CD14-positive monocyte (primary cell): ENCODE results near the gene KLHL20. TPM values are rescaled to one million over a fixed set of nuclear protein-coding genes. Genes with fewer than 3 reads are reported as not detected.
"Not testable (repeated sequence)": the region's sequence is repeated elsewhere in the genome, so short reads cannot be mapped to it uniquely, and the experiment has no call there.

Experiments
- DNase-seq, 3 donors: peaks; one replicate each; pipeline ENCODE4 v3.0.0-alpha.2; 2011 to 2022
- H2AFZ ChIP-seq: 2 replicates; pipeline ENCODE4 v1.6.0; 2012; ENCODE audit warnings: mild to moderate bottlenecking, low read depth, low read length, inconsistent platforms; ENCODE audit not compliant: insufficient read depth, poor library complexity, severe bottlenecking
- H3K27ac ChIP-seq, 2 donors: 1 replicate in 1 of 2; 2 replicates in 1 of 2; pipeline ENCODE4 v1.5.1; 2012 to 2013; ENCODE audit warnings: low read length in 2 of 2, control low read depth in 1 of 2, inconsistent platforms in 1 of 2, low read depth in 1 of 2, mild to moderate bottlenecking in 1 of 2
- H3K27me3 ChIP-seq, 2 donors: one replicate each; pipeline versions ENCODE4 v1.6.0 to v1.6.1; 2011 to 2013; ENCODE audit warnings: low read length in 2 of 2; ENCODE audit not compliant: control insufficient read depth in 2 of 2, insufficient read depth in 2 of 2
- H3K36me3 ChIP-seq, 2 donors: replicated peaks in 1 of 2; 1 replicate in 1 of 2; 2 replicates in 1 of 2; pipeline versions ENCODE4 v1.5.1 to v1.6.1; 2012 to 2013; ENCODE audit warnings: low read length in 2 of 2, control low read depth in 1 of 2, inconsistent platforms in 1 of 2, mild to moderate bottlenecking in 1 of 2; ENCODE audit not compliant: insufficient read depth in 2 of 2, control insufficient read depth in 1 of 2
- H3K4me1 ChIP-seq, 2 donors: 1 replicate in 1 of 2; 2 replicates in 1 of 2; pipeline versions ENCODE4 v1.5.1 to v1.6.1; 2012 to 2013; ENCODE audit warnings: low read length in 2 of 2, control low read depth in 1 of 2, inconsistent platforms in 1 of 2, mild to moderate bottlenecking in 1 of 2, moderate library complexity in 1 of 2; ENCODE audit not compliant: insufficient read depth in 2 of 2, control insufficient read depth in 1 of 2
- H3K4me2 ChIP-seq: replicated peaks from 2 replicates; pipeline ENCODE3; 2012; ENCODE audit warnings: low read length, moderate library complexity, mild to moderate bottlenecking; ENCODE audit not compliant: poor library complexity, severe bottlenecking; ENCODE audit errors: extremely low read depth
- H3K4me3 ChIP-seq, 3 experiments: fragments of 200-600 bp in 1 of 3; sonication (generic) in 1 of 3; replicated peaks in 1 of 3; 1 replicate in 2 of 3; 2 replicates in 1 of 3; pipeline ENCODE4 v1.5.1; 2011 to 2013; ENCODE audit warnings: low read length in 3 of 3, mild to moderate bottlenecking in 3 of 3, control low read depth in 2 of 3, low read depth in 2 of 3, inconsistent platforms in 1 of 3, moderate library complexity in 1 of 3
- H3K79me2 ChIP-seq: 2 replicates; pipeline ENCODE4 v1.6.0; 2012; ENCODE audit warnings: mild to moderate bottlenecking, control low read depth, inconsistent platforms, low read length, moderate library complexity; ENCODE audit not compliant: insufficient read depth
- H3K9ac ChIP-seq: 2 replicates; pipeline ENCODE4 v1.6.0; 2017; ENCODE audit warnings: low read length, mild to moderate bottlenecking; ENCODE audit not compliant: insufficient read depth, poor library complexity, severe bottlenecking
- H3K9me3 ChIP-seq, 2 donors: replicated peaks in 1 of 2; 1 replicate in 1 of 2; 2 replicates in 1 of 2; pipeline versions ENCODE4 v1.5.1 to v1.6.1; 2012 to 2013; ENCODE audit warnings: low read length in 2 of 2, control low read depth in 1 of 2; ENCODE audit not compliant: control insufficient read depth in 1 of 2, insufficient read depth in 1 of 2
- H4K20me1 ChIP-seq: 2 replicates; pipeline ENCODE4 v1.6.0; 2012; ENCODE audit warnings: mild to moderate bottlenecking, low read length, control low read depth, moderate library complexity; ENCODE audit not compliant: insufficient read depth
- H3K27ac Mint-ChIP-seq, 7 donors: one replicate each; pipeline ENCODE4 v1.8.0; 2020; ENCODE audit warnings: mild to moderate bottlenecking in 7 of 7, mixed read lengths in 7 of 7, moderate library complexity in 6 of 7, inconsistent platforms in 2 of 7
- H3K27me3 Mint-ChIP-seq, 3 donors: one replicate each; pipeline ENCODE4 v1.8.0; 2021 to 2022; ENCODE audit warnings: low read depth in 3 of 3, mild to moderate bottlenecking in 3 of 3, mixed read lengths in 3 of 3, moderate library complexity in 3 of 3, inconsistent platforms in 1 of 3
- H3K36me3 Mint-ChIP-seq, 2 donors: one replicate each; pipeline ENCODE4 v1.8.0; 2020; ENCODE audit warnings: mixed read lengths in 2 of 2, inconsistent platforms in 1 of 2, mild to moderate bottlenecking in 1 of 2
- H3K4me1 Mint-ChIP-seq: one replicate; pipeline ENCODE4 v1.8.0; 2020; ENCODE audit warnings: mild to moderate bottlenecking, mixed read lengths
- H3K4me3 Mint-ChIP-seq, 2 donors: one replicate each; pipeline ENCODE4 v1.8.0; 2020; ENCODE audit warnings: mild to moderate bottlenecking in 2 of 2, mixed read lengths in 2 of 2, moderate library complexity in 1 of 2
- H3K9me3 Mint-ChIP-seq, 7 donors: one replicate each; pipeline ENCODE4 v1.8.0; 2020 to 2022; ENCODE audit warnings: mixed read lengths in 7 of 7, mild to moderate bottlenecking in 6 of 7, moderate library complexity in 6 of 7, inconsistent platforms in 2 of 7
- WGBS: methylation state at CpG from one replicate; pipeline ENCODE4 v1.1.5; 2013; ENCODE audit warnings: missing lambda C conversion rate; ENCODE audit not compliant: insufficient coverage; 5-methylcytosine and 5-hydroxymethylcytosine counted together
- intact Hi-C, 2 donors: fragments of 100-400 bp; cut with micrococcal nuclease; formaldehyde crosslinking; loops; one replicate each; pipeline versions ENCODE4 v1.15.0 to v1.15.1; 2023
- polyA plus RNA-seq, 3 donors: library from polyadenylated mRNA; depleted of rRNA in 1 of 3; unstranded in 2 of 3; stranded (reverse) in 1 of 3; fragments of 300-500 nt in 2 of 3; fragments of >200 nt in 1 of 3; fragmentation: Illumina TruSeq in 2 of 3; gene quantifications; 1 replicate in 2 of 3; 2 replicates in 1 of 3; pipeline ENCODE4 v1.2.3, GENCODE V29; 2012 to 2021
- TF ChIP-seq, protein P1 (sequence below): fragments of 200-600 bp; IDR thresholded peaks from one replicate; pipeline ENCODE4 v1.8.0; 2022; ENCODE audit warnings: antibody characterized with exemption, mild to moderate bottlenecking

The KLHL20 gene
- polyA plus RNA-seq, 3 donors: 6.5 to 9.4 (median 8.2) TPM

DNA sequence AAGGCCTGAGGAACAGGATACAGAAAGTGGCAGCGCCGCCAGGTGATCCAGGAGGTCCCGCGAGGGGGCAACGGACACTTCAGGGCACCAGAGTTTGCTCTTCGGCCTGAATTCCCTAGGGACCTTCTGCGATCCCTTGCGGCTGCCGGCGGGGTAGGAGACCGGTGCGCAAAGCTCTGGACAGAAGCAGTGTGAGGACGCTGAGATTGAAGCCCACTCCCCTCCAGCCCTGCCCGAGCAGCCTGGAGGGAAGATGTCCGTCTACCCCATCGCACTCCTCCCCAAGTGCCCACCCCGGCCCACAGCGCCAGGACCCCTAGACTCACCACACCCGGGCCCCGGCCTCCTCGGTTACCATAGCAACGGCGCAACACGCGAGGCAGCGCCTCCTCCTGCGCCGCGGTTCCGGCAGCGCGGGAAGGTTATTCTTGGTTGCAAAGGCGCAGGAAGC lies 45.3 kb upstream of the KLHL20 start, which contains the start of gene ANKRD45:
TSS of gene ANKRD45 (minus strand) at position 361 of the 451 bp plus-strand sequence. CDS start 10,433 bp downstream, outside the sequence.
- Mint-ChIP-seq H3K27me3 (peaks cover 23 to 29% (median 26%) of the 10 kb centered on the region in 3 donors), H3K4me3 (peak within 1 kb of the TSS in 1 of 2 donors; percentile 80), H3K4me1 (peaks cover 11% of the 10 kb centered on the region), H3K9me3 (peaks cover 0 to 3% (median 0%) of the 10 kb centered on the region in 7 donors), H3K36me3 (no peaks in the 10 kb centered on the region), H3K27ac (no peak within 1 kb of the TSS)
- Histone ChIP-seq H3K36me3 (no peaks in the 10 kb centered on the region), H3K9ac (no peak within 1 kb of the TSS), H4K20me1 (no peaks in the 10 kb centered on the region), H3K27me3 (peaks cover 17 to 25% of the 10 kb centered on the region in 2 donors), H3K4me1 (peaks cover 4 to 8% of the 10 kb centered on the region in 2 donors), H3K9me3 (no peaks in the 10 kb centered on the region), H2AFZ (peak within 1 kb of the TSS; percentile 15), H3K4me3 (peak within 1 kb of the TSS in 1 of 3 experiments; percentile 33), H3K27ac (no peak within 1 kb of the TSS), H3K4me2 (peak within 1 kb of the TSS; percentile 36), H3K79me2 (no peaks in the 10 kb centered on the region)
- DNase-seq: no peak
- intact Hi-C loops: no loop called here
- TF ChIP-seq, protein P1, sequence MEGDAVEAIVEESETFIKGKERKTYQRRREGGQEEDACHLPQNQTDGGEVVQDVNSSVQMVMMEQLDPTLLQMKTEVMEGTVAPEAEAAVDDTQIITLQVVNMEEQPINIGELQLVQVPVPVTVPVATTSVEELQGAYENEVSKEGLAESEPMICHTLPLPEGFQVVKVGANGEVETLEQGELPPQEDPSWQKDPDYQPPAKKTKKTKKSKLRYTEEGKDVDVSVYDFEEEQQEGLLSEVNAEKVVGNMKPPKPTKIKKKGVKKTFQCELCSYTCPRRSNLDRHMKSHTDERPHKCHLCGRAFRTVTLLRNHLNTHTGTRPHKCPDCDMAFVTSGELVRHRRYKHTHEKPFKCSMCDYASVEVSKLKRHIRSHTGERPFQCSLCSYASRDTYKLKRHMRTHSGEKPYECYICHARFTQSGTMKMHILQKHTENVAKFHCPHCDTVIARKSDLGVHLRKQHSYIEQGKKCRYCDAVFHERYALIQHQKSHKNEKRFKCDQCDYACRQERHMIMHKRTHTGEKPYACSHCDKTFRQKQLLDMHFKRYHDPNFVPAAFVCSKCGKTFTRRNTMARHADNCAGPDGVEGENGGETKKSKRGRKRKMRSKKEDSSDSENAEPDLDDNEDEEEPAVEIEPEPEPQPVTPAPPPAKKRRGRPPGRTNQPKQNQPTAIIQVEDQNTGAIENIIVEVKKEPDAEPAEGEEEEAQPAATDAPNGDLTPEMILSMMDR: no peak
- WGBS: 5% methylated on average over 28 of the region's 33 CpGs

DNA sequence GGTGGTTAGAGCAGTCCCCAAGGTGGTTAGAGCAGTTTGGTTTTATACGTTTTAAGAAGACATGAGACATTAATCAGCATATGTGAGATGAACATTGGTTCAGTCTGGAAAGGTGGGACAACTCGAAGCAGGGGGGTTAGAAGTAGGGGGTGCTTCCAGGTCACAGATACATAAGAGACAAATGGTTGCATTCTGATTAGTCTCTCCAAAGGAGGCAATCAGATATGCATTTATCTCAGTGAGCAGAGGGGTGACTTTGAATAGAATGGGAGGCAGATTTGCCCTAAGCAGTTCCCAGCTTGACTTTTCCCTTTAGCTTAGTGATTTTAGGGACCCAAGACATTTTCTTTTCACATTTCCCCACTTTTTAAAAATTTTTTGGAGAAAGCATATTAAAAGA lies 40.3 kb upstream of the KLHL20 start:
- WGBS: 95% methylated on average over 2 of the region's 2 CpGs
- H3K9me3 Mint-ChIP-seq: peaks cover 2 to 18% (median 5%) of the 10 kb centered on the region in 7 donors
- H3K4me3 Mint-ChIP-seq, H3K4me3 ChIP-seq, H3K36me3 ChIP-seq, intact Hi-C loops, H3K4me1 ChIP-seq, H3K9ac ChIP-seq, DNase-seq, H3K27ac Mint-ChIP-seq, H3K9me3 ChIP-seq, H3K27ac ChIP-seq, H3K4me2 ChIP-seq, H3K36me3 Mint-ChIP-seq, H2AFZ ChIP-seq, H3K27me3 ChIP-seq, H3K79me2 ChIP-seq, H3K4me1 Mint-ChIP-seq, H4K20me1 ChIP-seq: not testable (repeated sequence)
- H3K27me3 Mint-ChIP-seq: peaks cover 8 to 10% (median 10%) of the 10 kb centered on the region in 3 donors

DNA sequence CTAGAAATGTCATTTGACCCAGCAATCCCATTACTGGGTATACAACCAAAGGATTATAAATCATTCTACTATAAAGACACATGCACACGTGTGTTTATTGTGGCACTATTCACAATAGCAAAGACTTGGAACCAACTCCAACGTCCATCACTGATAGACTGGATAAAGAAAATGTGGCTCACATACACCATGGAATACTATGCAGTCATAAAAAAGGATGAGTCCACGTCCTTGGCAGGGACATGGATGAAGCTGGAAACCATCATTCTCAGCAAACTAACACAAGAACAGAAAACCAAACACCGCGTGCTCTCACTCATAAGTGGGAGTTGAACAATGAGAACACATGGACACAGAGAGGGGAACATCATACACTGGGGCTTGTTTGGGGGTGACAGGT lies 34.6 kb upstream of the KLHL20 start:
- H3K79me2 ChIP-seq, H3K9ac ChIP-seq, H3K27me3 Mint-ChIP-seq, H3K4me1 Mint-ChIP-seq, H3K27ac Mint-ChIP-seq, H4K20me1 ChIP-seq, H3K27me3 ChIP-seq, H3K4me1 ChIP-seq, H3K4me2 ChIP-seq, H3K36me3 Mint-ChIP-seq, H3K4me3 ChIP-seq, DNase-seq, H2AFZ ChIP-seq, H3K9me3 ChIP-seq, H3K36me3 ChIP-seq, H3K4me3 Mint-ChIP-seq, H3K27ac ChIP-seq, intact Hi-C loops: not testable (repeated sequence)
- WGBS: 94% methylated on average over 2 of the region's 5 CpGs
- peaks cover 2 to 16% (median 8%) of the 10 kb centered on the region in 7 donors for H3K9me3 Mint-ChIP-seq
